NT2/D1 (cell line): Measurements from ENCODE around the gene KCNQ1.

Source experiments
- SUZ12 ChIP-seq: IDR thresholded peaks from 2 replicates; pipeline ENCODE4 v1.6.1; 2011; ENCODE audit not compliant: insufficient read length, insufficient read depth; ENCODE audit errors: extremely low read depth
- YY1 ChIP-seq: IDR thresholded peaks from 2 replicates; pipeline ENCODE4 v1.6.1; 2011; ENCODE audit not compliant: insufficient read length, insufficient read depth
- ZNF274 ChIP-seq: IDR thresholded peaks from 2 replicates; pipeline ENCODE4 v1.6.1; 2011; ENCODE audit warnings: mild to moderate bottlenecking, low read depth, low read length

GRCh38 chr11:2679011-2679676, 234.3 kb downstream of the KCNQ1 start:
- TF ChIP-seq YY1 (no peak), ZNF274 (no peak), SUZ12 (no peak)
